CD4-positive, alpha-beta T cell treated with Interleukin-15 for 1 hour (primary cell): Measurements from ENCODE around the gene TMEM129.

Source experiments
- DNase-seq: peaks from one replicate; pipeline ENCODE4 v3.0.0-alpha.2; 2020

The TMEM129 gene, protein sequence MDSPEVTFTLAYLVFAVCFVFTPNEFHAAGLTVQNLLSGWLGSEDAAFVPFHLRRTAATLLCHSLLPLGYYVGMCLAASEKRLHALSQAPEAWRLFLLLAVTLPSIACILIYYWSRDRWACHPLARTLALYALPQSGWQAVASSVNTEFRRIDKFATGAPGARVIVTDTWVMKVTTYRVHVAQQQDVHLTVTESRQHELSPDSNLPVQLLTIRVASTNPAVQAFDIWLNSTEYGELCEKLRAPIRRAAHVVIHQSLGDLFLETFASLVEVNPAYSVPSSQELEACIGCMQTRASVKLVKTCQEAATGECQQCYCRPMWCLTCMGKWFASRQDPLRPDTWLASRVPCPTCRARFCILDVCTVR

DNA sequence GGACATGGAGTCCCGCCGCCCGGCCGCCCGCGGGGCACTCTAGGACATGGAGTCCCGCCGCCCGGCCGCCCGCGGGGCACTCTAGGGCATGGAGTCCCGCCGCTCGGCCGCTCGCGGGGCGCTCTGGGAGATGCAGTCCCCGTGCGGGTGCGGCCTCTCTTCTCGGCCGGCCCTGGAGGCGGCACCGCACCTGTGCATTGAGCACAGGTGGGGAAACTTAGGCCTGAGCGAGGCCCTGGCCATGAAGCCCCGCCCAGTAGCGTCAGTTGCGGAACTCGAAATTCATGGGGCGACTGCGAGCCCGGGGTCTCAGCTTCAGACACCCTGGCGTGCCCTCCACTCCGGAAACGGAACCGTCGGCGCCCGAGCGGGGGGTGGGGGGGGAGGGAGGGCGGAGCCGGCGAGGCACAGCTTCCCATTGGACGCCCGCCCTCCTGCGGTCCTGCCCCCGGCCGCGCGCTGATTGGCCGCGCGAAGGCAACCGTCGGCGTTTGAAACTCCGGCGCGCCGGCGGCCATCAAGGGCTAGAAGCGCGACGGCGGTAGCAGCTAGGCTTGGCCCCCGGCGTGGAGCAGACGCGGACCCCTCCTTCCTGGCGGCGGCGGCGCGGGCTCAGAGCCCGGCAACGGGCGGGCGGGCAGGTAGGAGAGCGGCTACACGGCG is at the start of gene TMEM129, which contains the start of gene TACC3:
TSS of gene TMEM129 (minus strand) at position 321 of the 663 bp plus-strand sequence. CDS start 486 bp downstream, outside the sequence.
TSS of gene TACC3 (plus strand) at position 519 of the 663 bp plus-strand sequence. CDS start 1,901 bp downstream, outside the sequence.
- DNase-seq, result peak; percentile 98

DNA sequence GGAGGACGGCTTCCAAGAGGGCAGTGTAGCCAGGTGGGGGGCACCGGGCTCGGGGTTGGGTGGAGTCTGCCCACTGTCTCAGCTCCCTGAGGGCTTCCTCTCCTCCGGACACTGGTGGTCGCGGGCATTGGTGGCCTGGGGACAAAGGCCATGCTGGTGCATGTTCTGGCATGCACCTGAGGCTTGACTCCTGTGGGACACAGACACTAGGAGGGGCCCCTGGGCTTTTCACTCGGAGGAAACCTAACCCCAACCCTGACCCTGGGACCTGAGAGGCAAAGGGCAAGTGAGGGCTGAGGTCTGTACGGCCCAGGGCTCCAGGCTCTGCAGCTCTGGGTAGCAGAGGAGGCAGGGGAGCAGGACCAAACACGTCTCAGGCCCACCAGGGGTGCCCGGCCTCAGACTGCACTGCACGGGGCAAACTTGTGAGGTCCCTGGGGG is 49.7 kb upstream of the TMEM129 start:
- no peak for DNase-seq

DNA sequence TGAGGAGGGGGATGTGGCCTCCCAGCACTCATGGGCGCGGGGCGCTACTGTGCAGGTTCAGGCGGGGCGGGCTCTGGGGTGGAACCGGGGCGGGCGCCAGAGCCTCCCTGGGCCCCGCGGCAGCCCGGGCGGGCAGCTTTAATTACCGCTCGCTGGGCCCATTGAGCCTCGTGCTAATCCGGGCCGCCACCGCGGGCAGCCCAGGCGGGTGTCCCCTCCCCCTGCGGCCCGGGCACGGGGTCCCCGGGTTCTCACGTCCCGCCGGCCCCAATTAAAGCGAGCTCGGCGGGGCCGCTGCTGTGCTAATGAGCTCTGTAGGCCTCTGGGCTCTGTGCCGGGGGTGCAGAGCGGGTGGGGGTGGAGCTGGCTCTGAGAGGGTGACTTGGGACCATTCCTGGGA is 49.1 kb upstream of the TMEM129 start:
- no peak for DNase-seq

DNA sequence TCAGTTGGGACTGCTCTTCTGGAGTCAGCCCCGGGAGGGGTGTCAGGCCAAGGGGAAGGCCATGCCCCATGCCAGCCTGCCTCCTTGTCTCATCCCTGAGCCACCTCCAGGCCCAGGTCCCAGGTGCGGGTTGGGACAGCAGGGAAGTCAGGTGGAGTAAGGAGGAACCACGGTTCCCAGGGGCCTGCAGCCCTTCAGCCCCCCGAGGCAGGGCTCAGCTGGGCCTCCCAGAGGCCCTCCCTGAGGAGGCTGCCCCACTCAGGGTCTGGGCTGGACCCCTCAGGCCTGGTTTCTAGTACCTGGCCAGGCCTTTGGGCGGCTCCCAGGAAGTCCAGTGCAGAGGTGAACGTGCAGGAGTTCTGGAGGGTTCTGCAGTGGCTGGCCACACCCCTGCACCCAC is 48.6 kb upstream of the TMEM129 start:
- no peak for DNase-seq

DNA sequence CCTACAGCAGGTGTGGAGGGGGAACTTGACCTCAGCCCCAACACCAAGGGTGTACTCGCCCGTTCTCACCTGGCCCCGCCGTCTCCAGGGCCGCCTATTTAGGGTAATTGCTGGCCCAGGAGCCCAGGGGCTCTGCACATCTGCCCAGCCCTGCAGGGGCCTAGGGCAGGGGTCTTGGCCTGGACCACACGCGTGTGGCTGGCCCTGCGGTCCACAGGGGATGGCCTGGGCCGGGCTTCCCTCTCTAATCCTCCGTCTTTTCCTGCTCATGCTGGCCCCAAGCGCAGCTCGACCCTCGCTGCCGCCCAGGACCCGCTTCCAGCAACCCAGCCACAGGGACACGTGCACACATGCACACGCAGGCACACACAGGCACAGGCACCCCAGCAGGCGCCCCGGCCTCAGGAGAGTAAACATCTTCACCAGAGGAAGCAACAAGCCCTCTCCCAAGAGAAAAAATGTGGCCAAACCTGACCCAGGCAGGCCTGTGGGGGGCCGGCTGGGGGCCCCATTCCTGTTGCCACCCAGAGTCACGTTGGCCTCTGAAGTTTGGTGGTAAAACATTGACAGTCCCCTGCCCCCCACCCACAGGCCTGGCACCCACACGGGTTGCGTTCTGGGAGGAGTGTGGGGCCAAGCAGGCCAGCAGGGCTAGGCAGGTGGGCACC is 47.4 kb upstream of the TMEM129 start:
- DNase-seq, result no peak

DNA sequence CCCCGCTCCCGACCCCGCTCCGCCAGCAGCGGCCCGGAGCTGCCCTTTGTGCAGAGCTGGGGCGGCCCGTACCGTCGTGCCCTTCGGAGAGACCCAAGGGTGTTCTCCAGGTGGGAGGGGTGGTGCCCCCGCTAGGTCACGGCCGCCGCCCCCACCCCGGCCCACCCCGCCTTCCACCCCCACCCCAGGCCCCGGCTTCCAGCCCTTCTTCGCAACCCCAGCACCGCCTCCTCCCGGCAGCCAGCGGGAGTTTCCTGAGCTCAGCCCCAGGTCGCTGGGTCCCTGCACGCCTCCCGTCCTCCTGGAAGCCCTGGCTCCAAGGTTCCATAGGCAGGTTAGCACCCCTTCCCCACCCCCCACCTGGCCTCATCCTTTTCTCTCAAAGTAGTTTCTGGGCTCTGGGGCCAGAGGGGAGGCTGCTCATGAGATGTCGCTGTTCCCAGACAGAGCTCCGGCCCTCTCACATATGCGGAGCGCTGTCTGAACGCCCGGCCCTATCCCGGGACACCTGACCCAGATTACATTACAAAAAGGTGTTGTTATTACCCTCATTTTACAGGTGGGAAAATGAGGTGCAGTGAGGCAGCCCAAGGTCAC is 46.7 kb upstream of the TMEM129 start:
- no peak for DNase-seq

DNA sequence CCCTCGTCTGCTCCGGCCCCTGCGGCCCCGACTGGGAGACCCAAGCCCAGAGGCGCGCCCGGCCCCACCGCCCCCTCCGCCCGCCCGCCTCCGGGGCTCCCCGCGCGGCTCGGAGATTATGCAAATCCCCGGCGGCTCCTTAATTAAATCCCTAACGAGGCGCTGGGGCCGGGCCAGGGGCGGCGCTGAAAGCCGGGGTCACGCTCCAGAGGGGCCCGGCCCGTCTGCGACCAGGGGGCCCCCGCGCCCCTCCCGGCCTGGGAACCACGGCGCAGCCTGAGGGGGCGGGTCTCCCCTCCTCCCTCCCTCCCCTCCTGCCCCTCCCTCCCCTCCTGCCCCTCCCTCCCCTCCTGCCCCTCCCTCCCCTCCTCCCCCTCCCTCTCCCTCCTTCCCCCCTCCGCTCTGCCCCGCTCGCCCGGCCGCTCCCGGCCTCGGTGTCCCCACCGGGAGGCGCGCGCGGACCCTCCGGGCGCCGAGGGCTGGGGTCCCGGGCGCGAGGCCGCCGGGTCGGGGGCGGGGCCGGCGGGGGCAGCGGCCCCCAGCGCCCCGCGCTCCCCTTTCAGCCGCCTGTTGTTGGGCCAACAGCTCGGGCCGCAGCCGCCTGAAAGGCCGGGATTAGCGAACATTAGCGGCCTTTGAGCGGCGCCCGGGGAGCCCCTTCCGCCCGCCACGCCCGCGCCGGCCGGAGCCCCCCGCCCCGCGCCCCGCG is 46.1 kb upstream of the TMEM129 start:
- no peak for DNase-seq

DNA sequence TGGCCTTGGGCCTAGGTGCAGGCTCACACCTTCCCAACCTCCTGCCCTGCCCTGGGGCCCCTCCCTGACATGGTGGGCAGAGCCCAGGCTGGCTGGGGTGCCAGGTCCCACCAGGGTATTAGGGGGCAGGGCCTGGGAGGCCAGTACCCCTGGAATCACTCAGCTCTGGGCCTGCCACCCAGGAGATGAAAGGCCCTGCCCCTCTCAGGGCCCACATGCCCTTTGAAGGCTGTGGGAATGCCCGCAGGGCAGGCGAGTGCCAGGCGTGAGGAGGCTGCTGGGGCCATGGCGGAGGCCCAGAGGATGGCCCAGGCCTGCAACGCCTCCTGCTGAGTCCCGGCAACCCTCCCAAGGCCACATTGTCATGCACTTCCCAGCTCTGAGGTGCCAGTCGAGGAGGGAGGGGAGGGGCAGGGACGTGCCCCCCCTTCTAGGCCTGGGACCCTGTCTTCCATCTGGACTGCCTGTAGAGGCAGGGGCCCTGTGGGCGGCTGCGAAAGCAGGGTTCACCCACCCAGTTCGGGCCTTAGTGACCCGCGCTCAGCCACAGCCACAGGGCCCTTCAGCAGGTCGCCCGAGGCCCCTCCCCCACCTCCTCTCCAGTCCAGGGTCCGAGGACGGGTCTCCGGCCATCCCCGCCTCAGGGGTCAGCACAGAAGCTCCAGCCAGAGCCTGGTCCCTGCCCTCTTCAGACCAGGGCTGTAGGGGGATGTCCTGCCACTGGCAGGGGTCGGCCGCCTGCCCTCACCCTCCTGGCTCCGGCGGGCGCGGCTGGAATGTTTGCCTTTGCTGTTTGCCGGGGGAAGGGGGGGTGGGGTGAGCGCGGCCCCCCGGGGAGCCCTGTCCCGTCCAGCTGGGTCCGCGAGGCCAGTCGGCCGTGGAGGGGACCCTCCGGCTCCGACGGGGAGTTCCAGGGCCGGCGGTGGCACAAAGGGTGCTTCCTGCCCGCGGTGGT is 45.3 kb upstream of the TMEM129 start:
- DNase-seq, result no peak

DNA sequence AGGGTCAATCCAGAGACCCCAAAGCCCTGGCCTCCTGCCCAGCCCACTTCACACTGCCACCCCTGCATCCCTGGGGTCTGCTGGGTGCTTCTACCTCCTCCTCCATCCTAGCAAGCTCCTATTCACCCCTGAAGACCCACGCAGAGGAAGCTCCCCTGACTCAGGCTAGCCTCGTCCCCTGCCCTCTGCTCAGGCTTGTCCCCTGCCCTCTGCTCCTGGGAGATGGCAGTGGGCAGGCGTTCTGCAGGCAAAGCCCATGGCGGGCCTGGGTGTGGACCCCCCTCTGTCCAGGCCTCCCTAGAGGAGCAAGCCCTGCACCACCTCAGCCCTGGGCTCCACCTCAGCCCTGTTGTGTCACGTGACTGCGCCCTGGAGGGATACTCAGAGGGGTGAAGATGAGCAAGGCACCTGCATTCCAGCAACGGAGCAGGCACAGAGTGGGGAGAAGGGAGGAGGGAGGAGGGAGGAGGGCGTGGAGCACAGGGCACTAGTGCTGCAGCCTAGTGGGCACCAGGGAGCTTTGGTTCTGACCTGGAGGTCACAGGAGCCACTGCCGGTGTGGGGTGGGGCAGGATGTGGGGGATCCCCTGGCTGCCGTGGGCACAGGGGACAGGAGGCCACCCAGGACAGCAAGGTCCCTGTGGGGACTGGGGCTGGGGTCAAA is 44.4 kb upstream of the TMEM129 start:
- no peak for DNase-seq

DNA sequence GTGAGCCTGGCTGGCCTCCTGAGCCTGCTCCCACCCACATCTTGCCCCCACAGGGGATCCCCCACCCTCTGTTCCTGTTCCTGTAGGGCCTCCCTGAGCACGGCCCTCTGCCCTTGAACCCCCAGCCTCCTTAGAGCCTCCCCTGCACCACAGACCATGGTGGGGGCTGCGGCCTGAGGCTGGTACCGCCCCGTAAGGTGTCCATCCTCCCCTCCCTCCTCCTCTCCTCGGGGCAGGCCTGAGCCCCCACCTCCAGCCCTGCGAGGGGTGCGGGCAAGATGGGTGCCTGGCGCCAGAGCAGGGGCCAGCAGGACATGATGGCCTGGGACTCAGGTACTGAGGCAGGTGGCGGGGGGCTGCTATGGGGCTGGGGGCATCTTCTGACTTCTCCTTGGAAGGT is 43.5 kb upstream of the TMEM129 start:
- DNase-seq, result no peak

DNA sequence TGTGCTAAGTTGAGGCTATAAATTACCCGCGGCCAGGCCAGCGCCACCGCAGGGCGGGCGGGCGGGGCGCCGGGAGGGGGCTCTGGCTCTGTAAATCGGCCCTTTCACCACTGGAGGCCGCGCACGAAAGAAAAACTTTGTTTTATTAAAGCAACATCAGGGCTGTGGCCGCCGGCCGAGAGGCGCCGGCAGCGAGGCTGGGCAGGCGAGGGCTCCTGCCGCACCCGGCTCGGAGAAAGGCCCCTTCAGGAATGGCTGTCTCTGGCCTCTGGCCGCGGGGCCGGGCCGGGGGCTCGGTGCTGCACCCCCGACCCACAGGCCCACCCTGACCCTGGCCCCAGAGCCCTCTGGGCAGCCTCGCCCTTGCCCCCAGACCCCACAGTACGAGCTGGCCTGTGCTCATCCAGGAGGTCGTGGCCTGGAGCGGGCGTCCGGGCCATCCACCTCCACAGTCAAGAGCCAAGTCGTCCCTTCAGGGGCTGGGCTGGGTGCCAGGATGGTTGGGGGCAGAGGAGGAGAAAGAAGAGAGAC is 42.5 kb upstream of the TMEM129 start:
- no peak for DNase-seq

DNA sequence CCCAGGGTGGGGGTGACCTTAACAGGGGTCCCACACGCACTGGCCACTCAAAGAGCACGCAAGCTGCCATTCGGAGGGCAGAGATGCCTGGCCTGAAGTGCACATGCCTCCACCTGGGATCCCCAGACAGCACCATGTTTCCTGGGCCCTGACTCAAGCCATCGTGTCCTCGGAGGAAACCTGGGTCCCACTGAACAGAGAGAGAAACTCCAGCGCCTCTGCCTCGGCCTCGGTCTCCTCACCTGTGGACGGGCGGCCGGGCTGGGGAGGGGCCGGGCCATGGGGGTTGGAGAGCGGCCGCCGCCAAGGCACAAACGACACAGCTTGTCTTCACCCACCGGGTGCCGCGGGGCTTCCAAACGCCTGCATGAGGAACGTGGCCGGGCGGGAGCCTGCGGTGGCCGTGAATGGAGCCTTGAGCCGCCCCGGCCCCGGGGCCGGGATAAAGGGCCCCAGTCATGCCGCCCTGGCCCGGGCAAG is 42.0 kb upstream of the TMEM129 start:
- DNase-seq, result no peak

DNA sequence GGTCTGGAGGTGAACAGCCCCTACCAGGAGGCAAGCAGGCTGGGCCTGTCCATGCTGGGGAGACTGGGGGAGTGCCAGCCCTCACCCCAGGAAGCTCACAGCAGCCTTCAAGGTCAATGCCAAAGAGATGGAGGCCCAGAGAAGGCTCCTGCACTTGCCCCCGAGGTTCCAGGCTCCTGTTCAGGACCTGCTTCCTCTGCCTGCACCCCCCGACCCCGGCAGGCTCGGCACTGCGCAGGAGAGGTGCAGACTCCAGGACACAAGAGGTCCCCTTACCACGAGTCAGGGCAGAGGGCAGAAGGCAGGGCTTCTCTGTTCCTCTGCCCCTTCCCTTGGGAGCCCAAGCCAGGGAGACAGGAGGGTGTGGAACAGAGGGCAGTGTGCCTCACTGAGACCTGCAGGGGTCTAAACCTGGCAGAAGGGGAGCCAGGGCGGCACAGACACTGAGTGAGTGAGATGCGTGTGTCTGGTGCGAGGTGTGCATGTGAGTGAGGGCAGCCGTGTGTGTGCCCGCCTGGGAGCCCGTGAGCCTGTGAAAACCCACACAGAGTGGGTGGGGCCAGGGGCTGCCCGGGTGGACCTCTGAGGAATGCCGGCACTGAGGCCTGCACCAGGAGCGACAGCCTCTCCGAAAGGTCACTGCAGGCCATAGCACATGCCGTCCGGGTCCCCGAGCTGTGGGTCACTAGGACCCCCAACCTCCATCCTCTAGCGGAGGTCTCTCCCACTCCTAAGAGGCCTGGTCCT is 41.3 kb upstream of the TMEM129 start:
- DNase-seq, result no peak

DNA sequence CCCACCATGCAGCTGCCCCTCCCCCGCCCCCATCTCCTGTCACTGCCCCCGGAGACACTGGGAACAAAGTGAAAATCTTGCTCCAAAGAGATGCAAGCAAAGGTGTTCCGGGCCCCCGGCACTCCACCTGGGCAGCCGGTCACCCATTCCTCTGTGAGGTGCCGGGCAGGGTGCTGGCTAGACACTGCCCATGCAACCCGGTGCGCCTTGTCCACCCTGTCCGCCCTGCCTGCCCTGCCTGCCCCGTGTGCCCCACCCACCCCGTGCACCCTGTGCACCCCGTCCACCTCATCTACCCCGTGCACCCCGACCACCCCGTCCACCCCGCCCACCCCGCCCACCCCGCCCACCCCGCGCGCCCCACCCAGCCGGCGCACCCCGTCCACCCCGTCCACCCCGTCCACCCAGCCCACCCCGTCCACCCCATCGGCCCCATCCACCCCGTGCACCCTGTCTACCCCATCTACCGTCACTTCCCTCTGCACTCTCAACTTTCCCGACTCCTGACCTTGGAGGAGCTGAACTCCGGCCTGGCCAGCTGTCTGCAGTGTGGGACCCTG is 40.1 kb upstream of the TMEM129 start:
- no peak for DNase-seq

DNA sequence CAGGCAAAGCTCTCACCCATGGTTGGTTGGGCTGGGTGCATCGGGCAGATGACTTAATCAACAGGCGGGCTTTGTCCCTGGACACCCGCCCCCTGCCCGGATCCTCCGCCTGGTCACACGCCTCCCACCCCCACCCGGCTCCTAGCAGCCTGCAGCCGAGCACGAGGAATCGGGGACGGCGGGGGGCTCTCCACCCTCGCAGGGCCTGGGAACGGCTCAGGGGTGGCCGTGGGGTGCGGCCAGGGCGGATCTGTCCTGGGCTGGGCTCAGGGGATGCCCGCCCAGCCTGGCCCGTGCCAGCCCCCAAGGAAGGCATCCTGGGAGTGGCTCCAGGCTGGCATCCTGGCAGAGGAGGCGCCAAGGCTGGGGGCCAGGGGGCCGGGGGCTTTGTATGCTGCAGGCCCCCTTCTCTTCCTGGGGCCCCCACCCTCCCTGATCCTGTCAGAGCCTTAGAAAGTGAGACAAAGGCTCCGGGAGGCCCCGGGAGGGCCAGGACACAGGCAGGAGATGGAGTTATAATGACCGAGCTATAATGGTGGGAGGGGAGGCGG is 39.5 kb upstream of the TMEM129 start:
- DNase-seq, result no peak

DNA sequence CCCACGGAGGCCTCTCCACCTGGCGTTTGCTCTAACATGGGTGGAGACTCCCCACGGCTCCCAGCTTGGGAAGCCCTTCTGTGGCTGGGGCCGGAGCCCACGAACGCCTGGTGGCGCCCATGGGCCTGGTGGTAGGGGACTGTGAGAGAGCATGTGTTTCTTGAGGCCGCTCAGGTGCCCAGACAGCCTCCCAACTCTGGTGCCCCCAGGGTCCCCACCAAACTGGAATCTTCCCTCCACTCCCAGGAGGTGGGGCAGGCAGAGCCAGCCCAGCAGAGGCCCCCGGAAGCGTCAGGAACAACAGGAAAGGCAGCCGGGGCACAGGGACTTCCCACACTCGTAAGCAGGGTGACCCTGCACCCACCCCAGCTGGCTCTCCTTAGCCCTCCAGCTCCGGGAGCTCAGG is 38.7 kb upstream of the TMEM129 start:
- DNase-seq, result no peak

DNA sequence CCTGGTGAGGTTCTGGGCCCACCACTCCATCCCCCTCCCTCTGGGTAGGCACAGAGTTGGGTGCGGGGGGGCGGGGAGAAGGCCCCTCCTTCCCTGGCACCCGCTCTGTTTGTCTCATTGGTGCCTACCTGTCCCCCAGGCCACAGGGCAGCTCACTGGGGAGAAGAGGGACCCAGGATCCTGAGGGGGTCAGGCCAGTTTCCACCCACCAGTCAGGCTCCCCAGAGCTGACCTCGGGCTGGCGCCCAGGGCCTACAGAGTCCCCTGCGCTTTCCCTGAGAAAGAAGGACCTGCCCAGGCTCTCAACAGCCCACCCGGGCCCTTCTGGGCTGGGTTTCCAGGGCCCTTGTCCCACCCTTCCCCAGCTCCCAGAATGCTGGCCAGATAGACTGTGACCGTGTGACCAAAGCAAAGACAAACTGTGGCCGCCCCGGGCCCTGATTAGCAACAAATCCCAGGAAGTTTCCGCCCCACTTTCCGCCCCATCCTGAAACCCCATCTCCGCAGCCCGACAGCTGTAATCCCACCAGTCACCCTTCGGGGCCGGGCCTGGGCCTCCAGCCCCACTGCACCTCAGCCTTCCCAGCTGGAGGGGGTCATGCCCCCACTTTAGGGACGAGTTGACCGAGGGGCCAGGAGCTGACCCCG is 38.2 kb upstream of the TMEM129 start:
- DNase-seq, result no peak

DNA sequence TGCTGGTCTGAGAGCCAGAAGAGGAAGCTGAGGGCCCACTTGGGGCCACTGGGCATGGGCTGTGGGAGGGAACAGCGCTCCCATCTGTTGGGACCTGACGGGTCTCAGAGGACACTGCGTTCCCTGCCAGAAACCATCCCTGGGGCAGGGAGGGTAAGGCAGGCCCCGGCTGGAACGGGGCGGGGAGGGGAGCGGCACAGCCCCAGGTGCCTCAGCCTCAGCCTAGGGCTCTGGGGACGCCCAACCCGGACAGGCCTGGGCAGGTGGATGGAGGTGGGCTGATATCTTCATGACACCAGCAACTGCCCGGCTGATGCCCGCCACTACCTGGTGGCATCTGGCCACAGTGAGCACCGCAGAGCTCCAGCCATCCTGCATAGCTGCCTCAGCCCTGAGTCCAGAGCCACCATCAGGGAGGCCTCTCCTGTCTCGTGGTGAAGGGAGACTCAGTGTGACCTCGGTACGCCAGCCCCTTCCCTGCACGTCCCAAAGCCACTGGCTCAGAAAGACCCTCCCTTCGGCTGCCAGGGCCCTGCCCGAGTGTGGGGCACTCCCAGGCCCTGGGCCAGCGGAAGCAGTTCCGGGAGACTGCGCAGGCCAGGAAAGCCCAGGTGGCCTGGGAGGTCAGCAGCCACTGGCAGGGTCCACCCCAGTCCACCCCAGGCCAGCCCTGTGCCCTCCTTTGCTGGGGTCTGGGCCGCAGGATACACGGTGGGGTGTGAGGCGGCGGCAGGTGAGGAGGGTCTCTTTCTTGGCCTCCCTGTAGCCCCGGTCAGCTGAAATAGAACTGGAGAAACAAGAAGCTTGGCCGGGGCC is 37.4 kb upstream of the TMEM129 start:
- no peak for DNase-seq
